ENCODE measurements around the gene CYP4F8.

DNA sequence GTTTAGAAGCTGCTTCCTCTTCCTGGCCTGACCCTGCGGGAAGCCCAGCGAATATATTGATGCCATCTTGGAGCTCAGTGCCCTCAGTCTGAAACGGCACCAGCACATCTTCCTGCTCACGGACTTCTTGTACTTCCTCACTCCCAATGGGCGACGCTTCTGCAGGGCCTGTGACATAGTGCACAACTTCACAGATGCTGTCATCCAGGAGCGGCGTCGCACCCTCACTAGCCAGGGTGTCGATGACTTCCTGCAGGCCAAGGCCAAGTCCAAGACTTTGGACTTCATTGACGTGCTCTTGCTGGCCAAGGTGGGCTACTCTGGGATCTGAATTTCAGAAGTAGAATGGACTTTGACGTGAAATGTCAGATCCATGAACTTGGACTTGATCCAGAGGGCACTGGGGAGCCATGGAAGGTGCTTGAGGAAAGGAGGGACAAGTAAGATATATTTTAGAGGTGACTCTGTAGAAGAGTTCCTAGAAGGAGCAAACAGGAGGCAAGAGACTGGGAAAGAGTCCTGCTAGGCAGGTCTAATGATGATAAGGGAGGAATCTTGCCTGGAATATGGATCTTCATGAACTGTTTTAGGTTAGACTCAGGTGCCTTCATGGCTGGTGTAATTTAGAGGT lies 38.4 kb upstream of the CYP4F8 start:
- TF ChIP-seq, protein P1, sequence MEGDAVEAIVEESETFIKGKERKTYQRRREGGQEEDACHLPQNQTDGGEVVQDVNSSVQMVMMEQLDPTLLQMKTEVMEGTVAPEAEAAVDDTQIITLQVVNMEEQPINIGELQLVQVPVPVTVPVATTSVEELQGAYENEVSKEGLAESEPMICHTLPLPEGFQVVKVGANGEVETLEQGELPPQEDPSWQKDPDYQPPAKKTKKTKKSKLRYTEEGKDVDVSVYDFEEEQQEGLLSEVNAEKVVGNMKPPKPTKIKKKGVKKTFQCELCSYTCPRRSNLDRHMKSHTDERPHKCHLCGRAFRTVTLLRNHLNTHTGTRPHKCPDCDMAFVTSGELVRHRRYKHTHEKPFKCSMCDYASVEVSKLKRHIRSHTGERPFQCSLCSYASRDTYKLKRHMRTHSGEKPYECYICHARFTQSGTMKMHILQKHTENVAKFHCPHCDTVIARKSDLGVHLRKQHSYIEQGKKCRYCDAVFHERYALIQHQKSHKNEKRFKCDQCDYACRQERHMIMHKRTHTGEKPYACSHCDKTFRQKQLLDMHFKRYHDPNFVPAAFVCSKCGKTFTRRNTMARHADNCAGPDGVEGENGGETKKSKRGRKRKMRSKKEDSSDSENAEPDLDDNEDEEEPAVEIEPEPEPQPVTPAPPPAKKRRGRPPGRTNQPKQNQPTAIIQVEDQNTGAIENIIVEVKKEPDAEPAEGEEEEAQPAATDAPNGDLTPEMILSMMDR (conservative IDR thresholded peaks at IDR 0.05), result no peak
- TF ChIP-seq ZFX (IDR thresholded peaks at IDR 0.05), result no peak

Data from C4-2B (cell line).